Measurements from ENCODE around the gene MYH10.
"Not testable (repeated sequence)": the region's sequence is repeated elsewhere in the genome, so short reads cannot be mapped to it uniquely, and the experiment has no call there.

The MYH10 gene

GRCh38 chr17:8630227-8630801 lies at the start of gene MYH10:
Gene MYH10 (minus strand): TSS chr17:8630725. CDS start chr17:8623246, 7,479 bp downstream.
- DNase-seq (ENCODE audit: low spot score) (no peak), FAIRE-seq (no peak)

- no peak for FAIRE-seq
- no peak for DNase-seq (ENCODE audit: low spot score)
Observed at GRCh38 chr17:8679126-8679525, 48.6 kb upstream of the MYH10 start.

GRCh38 chr17:8675306-8675705 lies 44.8 kb upstream of the MYH10 start:
- FAIRE-seq (no peak), DNase-seq (ENCODE audit: low spot score) (no peak)

GRCh38 chr17:8674344-8675305 lies 44.1 kb upstream of the MYH10 start:
- DNase-seq (ENCODE audit: low spot score): no peak
- FAIRE-seq: no peak

GRCh38 chr17:8673612-8674011 lies 43.1 kb upstream of the MYH10 start:
- DNase-seq (ENCODE audit: low spot score) (no peak), FAIRE-seq (no peak)

GRCh38 chr17:8672326-8672725 lies 41.8 kb upstream of the MYH10 start:
- DNase-seq (ENCODE audit: low spot score): no peak
- FAIRE-seq: no peak

GRCh38 chr17:8670421-8670820 lies 39.9 kb upstream of the MYH10 start:
- FAIRE-seq (no peak), DNase-seq (ENCODE audit: low spot score) (no peak)

- FAIRE-seq (no peak), DNase-seq (ENCODE audit: low spot score) (no peak)
Observed at GRCh38 chr17:8668176-8668740, 37.7 kb upstream of the MYH10 start.

- FAIRE-seq: no peak
Observed at GRCh38 chr17:8667421-8667820, 36.9 kb upstream of the MYH10 start.

GRCh38 chr17:8665684-8666083 lies 35.2 kb upstream of the MYH10 start:
- DNase-seq (ENCODE audit: low spot score): no peak
- no peak for FAIRE-seq

More at GRCh38 chr17:8667421-8667820, 36.9 kb upstream of the MYH10 start:
- no peak for DNase-seq (ENCODE audit: low spot score)

GRCh38 chr17:8664456-8665126 lies 34.1 kb upstream of the MYH10 start:
- DNase-seq (ENCODE audit: low spot score): no peak
- no peak for FAIRE-seq

GRCh38 chr17:8662973-8663372 lies 32.4 kb upstream of the MYH10 start:
- DNase-seq (ENCODE audit: low spot score): no peak
- no peak for FAIRE-seq

- FAIRE-seq (no peak), DNase-seq (ENCODE audit: low spot score) (no peak)
Observed at GRCh38 chr17:8662076-8662831, 31.7 kb upstream of the MYH10 start.

GRCh38 chr17:8660709-8661108 lies 30.2 kb upstream of the MYH10 start:
- FAIRE-seq: not testable (repeated sequence)

GRCh38 chr17:8659758-8660410 lies 29.4 kb upstream of the MYH10 start:
- DNase-seq (ENCODE audit: low spot score) (no peak), FAIRE-seq (no peak)

More at GRCh38 chr17:8660709-8661108, 30.2 kb upstream of the MYH10 start:
- DNase-seq (ENCODE audit: low spot score): not testable (repeated sequence)

- DNase-seq (ENCODE audit: low spot score) (no peak), FAIRE-seq (no peak)
Observed at GRCh38 chr17:8658810-8659209, 28.3 kb upstream of the MYH10 start.

GRCh38 chr17:8656693-8657092 lies 26.2 kb upstream of the MYH10 start:
- no peak for FAIRE-seq

GRCh38 chr17:8654822-8655221 lies 24.3 kb upstream of the MYH10 start:
- no peak for FAIRE-seq
- DNase-seq (ENCODE audit: low spot score): no peak

More at GRCh38 chr17:8656693-8657092, 26.2 kb upstream of the MYH10 start:
- no peak for DNase-seq (ENCODE audit: low spot score)

- DNase-seq (ENCODE audit: low spot score) (no peak), FAIRE-seq (no peak)
Observed at GRCh38 chr17:8651013-8651412, 20.5 kb upstream of the MYH10 start.

GRCh38 chr17:8650119-8650499 lies 19.6 kb upstream of the MYH10 start:
- FAIRE-seq (no peak), DNase-seq (ENCODE audit: low spot score) (no peak)

Measured in RCC 7860 (cell line).